Measurements from ENCODE around the gene GPS1.

GPS1 gene

DNA sequence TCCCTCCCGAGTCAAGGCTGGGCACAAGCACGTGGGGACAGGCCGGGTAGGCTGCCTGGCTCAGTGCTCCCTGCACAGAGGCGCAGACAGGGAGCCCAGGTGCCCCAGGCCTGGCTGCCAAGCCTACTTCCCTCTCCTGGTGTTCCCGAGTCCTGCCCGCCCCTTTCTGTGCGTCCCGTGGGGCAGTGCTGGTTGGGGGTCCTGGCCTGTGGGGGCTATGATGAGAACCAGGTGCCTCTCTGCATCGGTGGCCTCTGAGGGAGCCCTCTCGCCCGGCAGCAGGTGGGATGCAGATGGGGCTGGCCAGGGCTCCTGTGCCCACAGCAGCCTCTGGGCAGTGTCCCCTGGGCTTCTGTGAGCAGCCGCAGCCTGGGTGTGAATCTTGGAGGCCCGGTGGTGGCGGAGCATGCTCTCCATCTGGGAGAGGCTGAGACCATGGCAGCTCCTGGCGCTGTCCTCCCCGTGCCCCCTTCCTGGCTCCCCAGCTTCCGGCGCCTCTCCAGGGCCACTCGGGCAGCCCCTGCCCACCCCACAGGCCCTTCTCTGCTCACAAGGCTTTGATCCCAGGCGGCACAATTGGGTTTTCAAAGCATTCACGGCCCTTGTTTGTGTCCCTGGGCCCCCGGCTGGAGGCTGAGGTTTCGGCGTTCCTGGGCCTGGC lies 36.3 kb upstream of the GPS1 start:
- TF ChIP-seq, protein P1, sequence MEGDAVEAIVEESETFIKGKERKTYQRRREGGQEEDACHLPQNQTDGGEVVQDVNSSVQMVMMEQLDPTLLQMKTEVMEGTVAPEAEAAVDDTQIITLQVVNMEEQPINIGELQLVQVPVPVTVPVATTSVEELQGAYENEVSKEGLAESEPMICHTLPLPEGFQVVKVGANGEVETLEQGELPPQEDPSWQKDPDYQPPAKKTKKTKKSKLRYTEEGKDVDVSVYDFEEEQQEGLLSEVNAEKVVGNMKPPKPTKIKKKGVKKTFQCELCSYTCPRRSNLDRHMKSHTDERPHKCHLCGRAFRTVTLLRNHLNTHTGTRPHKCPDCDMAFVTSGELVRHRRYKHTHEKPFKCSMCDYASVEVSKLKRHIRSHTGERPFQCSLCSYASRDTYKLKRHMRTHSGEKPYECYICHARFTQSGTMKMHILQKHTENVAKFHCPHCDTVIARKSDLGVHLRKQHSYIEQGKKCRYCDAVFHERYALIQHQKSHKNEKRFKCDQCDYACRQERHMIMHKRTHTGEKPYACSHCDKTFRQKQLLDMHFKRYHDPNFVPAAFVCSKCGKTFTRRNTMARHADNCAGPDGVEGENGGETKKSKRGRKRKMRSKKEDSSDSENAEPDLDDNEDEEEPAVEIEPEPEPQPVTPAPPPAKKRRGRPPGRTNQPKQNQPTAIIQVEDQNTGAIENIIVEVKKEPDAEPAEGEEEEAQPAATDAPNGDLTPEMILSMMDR (IDR thresholded peaks at IDR 0.05; ENCODE audit: low read depth, low read length, missing control alignments), result no peak
- H3K4me3 ChIP-seq (ENCODE audit: low read depth, low read length), result no peak overlapping the region
- no peak for DNase-seq (ENCODE audit: low read depth)

DNA sequence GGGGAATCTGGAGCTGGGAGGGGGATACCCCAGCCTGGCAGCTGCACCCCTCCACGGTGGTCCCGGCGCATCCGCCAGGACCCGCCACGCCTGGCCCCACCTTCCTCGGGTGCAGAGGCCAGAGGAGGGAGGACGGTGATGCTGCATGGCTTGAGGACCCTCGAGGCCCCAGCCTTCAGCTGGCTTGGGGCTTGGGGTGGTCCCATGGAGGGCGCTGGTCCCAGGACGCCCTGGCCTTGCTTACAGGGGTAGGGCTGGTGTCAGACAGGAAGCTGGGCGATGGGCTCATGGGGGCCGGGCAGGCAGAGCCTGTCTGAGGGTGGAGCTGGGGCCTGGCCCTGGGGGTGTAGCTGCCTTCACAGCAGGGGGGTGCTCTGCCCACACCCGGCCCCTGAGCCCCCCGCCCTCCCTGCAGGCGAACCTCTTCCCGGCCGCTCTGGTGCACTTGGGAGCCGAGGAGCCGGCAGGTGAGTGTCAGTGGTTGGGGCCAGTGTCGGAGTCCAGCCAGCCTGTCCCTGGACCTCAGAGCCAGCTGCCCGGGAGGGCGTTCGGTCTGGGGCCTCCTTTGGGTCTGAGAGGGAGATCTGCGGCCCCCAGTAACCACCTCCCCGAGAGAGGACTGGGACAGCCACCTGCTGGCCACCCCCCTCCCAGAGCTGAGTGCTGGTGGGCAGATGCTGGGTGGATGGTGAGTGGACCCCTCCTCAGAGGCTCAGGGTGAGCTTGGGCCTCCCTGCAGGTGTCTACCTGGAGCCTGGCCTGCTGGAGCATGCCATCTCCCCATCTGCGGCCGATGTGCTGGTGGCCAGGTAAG lies 35.4 kb upstream of the GPS1 start:
- TF ChIP-seq, protein P1 (IDR thresholded peaks at IDR 0.05; ENCODE audit: low read depth, low read length, missing control alignments), result no peak
- no peak overlapping the region for H3K4me3 ChIP-seq (ENCODE audit: low read depth, low read length)
- DNase-seq (ENCODE audit: low read depth), result no peak

DNA sequence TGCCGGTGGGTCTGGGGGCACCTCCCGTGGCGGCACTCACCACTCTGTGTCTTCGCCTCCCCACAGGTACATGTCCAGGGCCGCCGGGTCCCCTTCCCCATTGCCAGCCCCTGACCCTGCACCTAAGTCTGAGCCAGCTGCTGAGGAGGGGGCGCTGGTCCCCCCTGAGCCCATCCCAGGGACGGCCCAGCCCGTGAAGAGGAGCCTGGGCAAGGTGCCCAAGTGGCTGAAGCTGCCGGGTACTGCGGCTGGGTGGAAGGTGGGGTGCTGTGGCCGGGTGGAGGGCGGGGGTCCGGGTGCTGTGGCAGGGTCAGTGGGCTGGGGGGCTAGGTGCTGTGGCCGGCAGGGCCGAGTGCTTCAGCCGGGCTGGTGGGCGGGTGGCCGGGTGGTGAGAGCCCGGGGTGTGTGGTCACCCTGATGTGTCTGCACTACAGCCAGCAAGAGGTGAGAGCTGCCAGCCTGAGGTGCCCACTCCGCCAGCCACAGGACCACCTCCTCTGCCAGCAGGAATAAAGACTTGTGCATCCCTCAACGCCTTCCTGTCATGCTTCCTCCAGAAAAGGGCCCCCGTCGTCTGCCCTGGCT lies 34.7 kb upstream of the GPS1 start:
- TF ChIP-seq, protein P1 (IDR thresholded peaks at IDR 0.05; ENCODE audit: low read depth, low read length, missing control alignments), result no peak
- DNase-seq (ENCODE audit: low read depth), result no peak
- H3K4me3 ChIP-seq (ENCODE audit: low read depth, low read length), result no peak overlapping the region

DNA sequence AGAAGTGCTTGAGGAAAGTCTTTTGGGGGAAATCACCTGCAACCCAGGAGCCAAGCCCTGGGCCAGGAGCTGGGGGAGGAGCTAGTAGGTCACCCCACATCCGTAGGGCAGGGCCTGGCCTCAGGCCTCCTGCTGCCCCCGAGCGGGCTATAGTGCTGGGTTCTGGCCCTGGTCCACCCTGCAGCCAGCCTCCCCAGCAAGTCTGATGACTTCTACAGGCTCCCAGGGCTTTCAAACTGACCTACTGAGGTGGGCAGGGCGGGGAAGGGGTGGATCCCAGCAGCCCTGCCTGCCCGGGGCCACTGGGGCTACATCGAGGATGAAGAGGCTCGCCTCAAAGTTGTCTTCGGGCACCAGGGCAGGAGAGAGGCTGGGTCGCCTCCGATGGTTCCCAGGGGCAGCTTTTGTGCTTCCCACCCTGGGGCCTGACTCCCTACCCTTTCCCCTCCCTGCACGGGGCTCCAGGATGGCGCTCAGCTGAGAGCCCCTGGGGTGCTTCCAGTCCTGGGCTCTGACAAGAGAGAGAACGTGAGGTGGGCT lies 34.0 kb upstream of the GPS1 start:
- DNase-seq (ENCODE audit: low read depth), result no peak
- no peak overlapping the region for H3K4me3 ChIP-seq (ENCODE audit: low read depth, low read length)
- TF ChIP-seq, protein P1 (IDR thresholded peaks at IDR 0.05; ENCODE audit: low read depth, low read length, missing control alignments), result no peak

DNA sequence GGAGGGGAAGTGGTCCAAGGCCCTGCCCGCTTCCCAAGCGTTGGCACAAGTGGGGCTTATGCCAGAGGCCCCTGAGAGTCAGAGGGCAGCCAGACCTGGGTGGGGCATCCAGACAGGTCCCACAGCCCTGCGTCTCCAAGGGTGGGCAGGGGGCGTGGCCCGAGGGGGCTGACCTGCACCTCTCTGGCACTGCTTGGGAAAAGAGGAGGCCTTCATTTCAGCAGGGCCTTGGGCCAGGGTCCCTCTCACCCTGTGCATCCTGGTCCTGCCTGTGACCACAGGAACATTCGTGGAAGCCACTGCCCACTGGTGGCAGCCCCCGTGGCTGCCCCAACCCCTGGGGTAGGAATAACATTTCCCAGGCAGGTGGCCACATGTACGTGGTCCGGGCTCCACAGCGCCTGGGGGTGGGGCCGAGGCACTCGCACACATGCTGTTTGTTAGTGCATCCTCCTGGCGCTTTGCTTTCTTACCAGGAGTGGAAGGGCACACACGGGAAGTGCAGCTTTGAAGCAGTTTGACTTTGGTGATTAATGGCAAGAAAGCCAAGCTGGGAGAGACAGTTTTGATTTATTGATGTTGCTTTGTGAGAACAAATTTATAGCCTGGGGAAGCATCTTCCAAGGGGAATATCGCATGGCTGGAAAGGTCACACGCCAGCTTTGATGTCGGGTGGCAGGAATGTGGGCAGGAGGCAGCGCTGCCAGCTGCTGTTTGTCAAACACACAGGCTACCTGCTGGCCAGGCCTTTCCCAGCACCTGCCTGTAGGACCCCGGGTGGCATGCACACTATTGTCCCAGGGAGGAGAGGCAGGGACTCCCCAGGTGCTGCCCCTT lies 33.3 kb upstream of the GPS1 start:
- DNase-seq (ENCODE audit: low read depth), result no peak
- TF ChIP-seq, protein P1 (IDR thresholded peaks at IDR 0.05; ENCODE audit: low read depth, low read length, missing control alignments), result no peak
- no peak overlapping the region for H3K4me3 ChIP-seq (ENCODE audit: low read depth, low read length)

DNA sequence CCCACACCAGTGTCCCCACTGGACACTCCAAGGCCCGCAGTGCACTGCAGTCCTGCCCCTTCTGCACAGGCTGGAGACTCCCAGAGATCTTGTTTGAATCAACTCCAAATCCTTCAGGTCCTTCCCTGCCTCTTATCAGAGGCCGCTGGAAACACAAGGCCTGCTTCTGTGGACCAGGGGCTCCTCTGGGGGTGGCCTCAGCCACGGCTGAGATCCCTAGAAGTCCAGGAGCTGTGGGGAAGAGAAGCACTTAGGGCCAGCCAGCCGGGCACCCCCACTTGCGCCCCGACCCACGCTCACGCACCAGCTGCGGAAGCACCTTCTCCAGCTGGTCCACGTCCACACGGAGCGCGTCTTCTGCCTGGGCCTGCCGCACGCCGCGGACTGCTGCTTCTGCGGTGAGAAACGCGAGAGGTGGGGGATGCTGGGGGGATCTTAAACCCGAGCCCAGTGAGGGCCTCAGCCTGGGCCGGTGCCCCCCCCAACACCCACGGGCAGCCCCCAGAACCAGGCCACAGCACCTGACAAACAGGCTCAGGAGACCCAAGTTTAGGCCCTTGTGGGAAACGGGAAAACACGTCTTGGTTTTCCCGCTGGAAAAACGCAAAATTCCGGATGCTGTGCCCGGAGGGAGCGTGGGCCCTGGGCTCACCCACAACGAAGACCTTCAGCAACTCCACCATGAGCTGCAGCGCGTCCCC lies 32.6 kb upstream of the GPS1 start:
- DNase-seq (ENCODE audit: low read depth), result no peak
- H3K4me3 ChIP-seq (ENCODE audit: low read depth, low read length), result no peak overlapping the region
- TF ChIP-seq, protein P1 (IDR thresholded peaks at IDR 0.05; ENCODE audit: low read depth, low read length, missing control alignments), result no peak
